Subcutaneous adipose tissue (tissue), 4 donors: ENCODE measurements around the gene TNS2. TPM values are rescaled to one million over a fixed set of nuclear protein-coding genes. Genes with fewer than 3 reads are reported as not detected.

ENCODE experiments used
- total RNA-seq, 4 donors: library from RNA; depleted of rRNA; stranded (reverse); fragments of >200 nt; gene quantifications; one replicate each; pipeline ENCODE4 v1.1.0, GENCODE V29; 2016
- TF ChIP-seq, protein P1 (sequence below): fragments of 450-650 bp; IDR thresholded peaks from one replicate; pipeline ENCODE4 v1.5.1; 2016; ENCODE audit warnings: low read depth, mild to moderate bottlenecking, control low read depth, antibody characterized with exemption, moderate library complexity

The TNS2 gene
- total RNA-seq, 4 donors from 2014 or later, result 108 to 522 (median 189) TPM

- TF ChIP-seq, protein P1, sequence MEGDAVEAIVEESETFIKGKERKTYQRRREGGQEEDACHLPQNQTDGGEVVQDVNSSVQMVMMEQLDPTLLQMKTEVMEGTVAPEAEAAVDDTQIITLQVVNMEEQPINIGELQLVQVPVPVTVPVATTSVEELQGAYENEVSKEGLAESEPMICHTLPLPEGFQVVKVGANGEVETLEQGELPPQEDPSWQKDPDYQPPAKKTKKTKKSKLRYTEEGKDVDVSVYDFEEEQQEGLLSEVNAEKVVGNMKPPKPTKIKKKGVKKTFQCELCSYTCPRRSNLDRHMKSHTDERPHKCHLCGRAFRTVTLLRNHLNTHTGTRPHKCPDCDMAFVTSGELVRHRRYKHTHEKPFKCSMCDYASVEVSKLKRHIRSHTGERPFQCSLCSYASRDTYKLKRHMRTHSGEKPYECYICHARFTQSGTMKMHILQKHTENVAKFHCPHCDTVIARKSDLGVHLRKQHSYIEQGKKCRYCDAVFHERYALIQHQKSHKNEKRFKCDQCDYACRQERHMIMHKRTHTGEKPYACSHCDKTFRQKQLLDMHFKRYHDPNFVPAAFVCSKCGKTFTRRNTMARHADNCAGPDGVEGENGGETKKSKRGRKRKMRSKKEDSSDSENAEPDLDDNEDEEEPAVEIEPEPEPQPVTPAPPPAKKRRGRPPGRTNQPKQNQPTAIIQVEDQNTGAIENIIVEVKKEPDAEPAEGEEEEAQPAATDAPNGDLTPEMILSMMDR, result no peak
These were observed 42.5 kb upstream of the TNS2 start for GRCh38 chr12:53007343-53007742.

DNA sequence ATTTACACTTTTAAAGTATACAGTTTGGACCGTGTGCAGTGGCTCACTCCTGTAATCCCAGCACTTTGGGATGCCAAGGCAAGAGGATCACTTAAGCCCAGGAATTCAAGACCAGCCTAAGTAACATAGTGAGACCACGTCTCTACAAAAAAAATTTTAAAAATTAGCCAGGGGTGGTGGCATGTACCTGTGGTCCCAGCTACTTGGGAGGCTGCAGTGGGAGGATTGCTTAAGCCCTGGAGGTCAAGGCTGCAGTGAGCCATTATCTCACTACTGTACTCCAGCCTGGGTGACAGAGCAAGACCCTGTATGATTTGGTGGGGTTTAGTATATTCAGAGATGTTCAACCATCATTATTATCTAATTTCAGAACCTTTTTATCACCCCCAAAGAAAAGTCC lies 38.9 kb upstream of the TNS2 start:
- TF ChIP-seq, protein P1, result no peak

GRCh38 chr12:53011889-53012288 lies 38.0 kb upstream of the TNS2 start:
- TF ChIP-seq, protein P1, result no peak

DNA sequence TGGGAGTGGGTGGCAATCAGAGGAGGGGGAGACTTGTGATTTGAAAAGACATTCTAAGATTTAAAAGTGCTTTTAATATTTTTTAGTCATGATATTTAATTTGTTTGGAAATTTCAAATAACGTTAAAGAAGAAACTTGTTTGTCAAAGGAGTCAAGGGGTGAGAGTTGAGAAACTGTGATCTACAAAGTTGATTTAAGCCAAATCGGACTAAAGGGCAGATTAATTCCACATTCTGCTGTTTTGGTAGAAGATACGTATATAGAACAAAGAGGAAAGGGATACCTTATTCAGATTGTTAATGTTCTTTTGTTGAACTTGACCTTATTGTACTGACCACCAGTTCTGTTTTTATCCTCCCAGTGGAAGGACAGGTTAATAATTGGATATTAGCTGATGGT lies 36.9 kb upstream of the TNS2 start:
- TF ChIP-seq, protein P1, result no peak

GRCh38 chr12:53014709-53015108 lies 35.2 kb upstream of the TNS2 start:
- TF ChIP-seq, protein P1, result no peak

DNA sequence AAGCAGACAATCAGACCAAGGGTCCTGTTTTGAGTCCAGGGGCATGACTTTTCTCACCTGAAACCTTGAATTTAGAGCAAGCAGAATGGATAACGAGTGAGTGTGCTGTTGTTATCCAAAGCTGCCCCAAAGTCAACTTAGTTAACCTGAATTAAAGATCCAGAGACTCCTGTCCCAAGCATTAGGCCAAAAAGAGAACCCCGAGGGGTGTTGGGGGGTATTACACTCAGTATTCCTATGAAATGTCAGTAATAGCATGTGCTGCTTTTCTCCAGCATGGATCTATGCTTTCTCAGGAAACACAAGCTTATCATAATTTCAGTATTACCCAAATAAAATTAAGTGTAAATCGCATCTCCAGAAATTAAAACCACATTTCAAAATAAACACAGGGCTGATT lies 24.6 kb upstream of the TNS2 start:
- TF ChIP-seq, protein P1, result no peak

DNA sequence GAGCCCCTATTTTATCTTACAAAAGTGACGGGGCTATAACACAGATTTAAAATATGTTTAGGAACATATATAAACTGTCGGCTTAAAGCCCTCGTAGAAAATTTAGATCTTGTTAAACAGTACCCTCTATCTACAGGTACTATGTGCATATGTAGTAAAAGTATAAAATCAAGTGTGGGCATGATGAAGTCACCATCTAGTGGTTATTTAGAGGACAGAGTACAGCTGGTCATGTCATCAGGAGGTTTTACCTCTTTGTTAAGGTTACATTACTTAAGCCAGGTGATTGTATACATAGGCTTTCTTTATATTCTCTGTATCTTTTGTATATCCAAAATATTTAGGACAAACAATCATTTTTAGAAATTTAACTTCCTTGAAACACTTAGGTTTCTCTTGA lies 18.2 kb upstream of the TNS2 start:
- TF ChIP-seq, protein P1, result no peak
